GM13977 (cell line): Measurements from ENCODE around the gene THSD8.

ENCODE experiments used
- DNase-seq: peaks from one replicate; pipeline ENCODE4 v3.0.0; 2012; ENCODE audit warnings: low spot score
- CTCF ChIP-seq: IDR thresholded peaks from 2 replicates; pipeline ENCODE4 v1.5.1; 2012; ENCODE audit warnings: mild to moderate bottlenecking, control low read depth; ENCODE audit not compliant: insufficient read depth; ENCODE audit errors: extremely low read depth, missing control alignments
- in situ Hi-C: fragments of 300-500 bp; cut with MboI; formaldehyde crosslinking; loops from one replicate; pipeline ENCODE4 v1.12.0; 2022; ENCODE audit warnings: low sequenced_read_pairs, low pct_unique_long_range_greater_than_20kb, mixed read lengths, inconsistent platforms; ENCODE audit not compliant: unreplicated experiment

The THSD8 gene

GRCh38 chr19:12764698-12765097, 37.2 kb upstream of the THSD8 start:
- in situ Hi-C loops: loop anchor here (10.0 kb wide), 1 partner anchor 80 kb away; no protein-coding TSS in a partner anchor
- DNase-seq: no peak
- no peak for TF ChIP-seq CTCF

GRCh38 chr19:12766051-12766521, 35.8 kb upstream of the THSD8 start:
- in situ Hi-C loops: loop anchor here (10.0 kb wide), 1 partner anchor 79 kb away; no protein-coding TSS in a partner anchor
- peak; percentile 99 for TF ChIP-seq CTCF

GRCh38 chr19:12767150-12767549, 34.7 kb upstream of the THSD8 start:
- in situ Hi-C loops: loop anchor here (10.0 kb wide), 1 partner anchor 78 kb away; no protein-coding TSS in a partner anchor

More at GRCh38 chr19:12766051-12766521, 35.8 kb upstream of the THSD8 start:
- DNase-seq: peak; percentile 87

GRCh38 chr19:12767666-12768065, 34.2 kb upstream of the THSD8 start:
- in situ Hi-C loops: loop anchor here (10.0 kb wide), 1 partner anchor 77 kb away; no protein-coding TSS in a partner anchor
- TF ChIP-seq CTCF: no peak
- DNase-seq: no peak

More at GRCh38 chr19:12767150-12767549, 34.7 kb upstream of the THSD8 start:
- no peak for DNase-seq
- no peak for TF ChIP-seq CTCF

GRCh38 chr19:12769689-12770088, 32.2 kb upstream of the THSD8 start:
- in situ Hi-C loops: loop anchor here (10.0 kb wide), 1 partner anchor 75 kb away; no protein-coding TSS in a partner anchor
- DNase-seq: no peak
- TF ChIP-seq CTCF: no peak

GRCh38 chr19:12770922-12771321, 30.9 kb upstream of the THSD8 start:
- TF ChIP-seq CTCF: no peak
- in situ Hi-C loops: no loop called here
- DNase-seq: no peak

GRCh38 chr19:12772323-12772722, 29.5 kb upstream of the THSD8 start:
- in situ Hi-C loops: no loop called here
- no peak for DNase-seq
- TF ChIP-seq CTCF: no peak
